T-helper 17 cell (primary cell): Measurements from ENCODE around the gene HDDC3. TPM values are rescaled to one million over a fixed set of nuclear protein-coding genes. Genes with fewer than 3 reads are reported as not detected.
"Not testable (repeated sequence)": the region's sequence is repeated elsewhere in the genome, so short reads cannot be mapped to it uniquely, and the experiment has no call there.

Source experiments
- ATAC-seq: fragments of 150-1000 bp; cut with Tn5 transposase; 2 replicates; pipeline ENCODE4 v1.10.0; 2021; ENCODE audit warnings: mild to moderate bottlenecking, moderate library complexity
- DNase-seq, 3 donors: peaks; one replicate each; pipeline versions ENCODE4 v3.0.0 to v3.0.0-alpha.2; 2020 to 2021
- H3K9me3 ChIP-seq: one replicate; pipeline ENCODE4 v1.7.0; 2013; ENCODE audit warnings: low read length, mild to moderate bottlenecking; ENCODE audit not compliant: control insufficient read depth, poor library complexity, severe bottlenecking
- H3K27ac Mint-ChIP-seq: one replicate; pipeline ENCODE4 v1.8.0; 2022; ENCODE audit warnings: mild to moderate bottlenecking, moderate library complexity, mixed read lengths
- H3K27me3 Mint-ChIP-seq: one replicate; pipeline ENCODE4 v1.8.0; 2022; ENCODE audit warnings: mixed read lengths
- H3K36me3 Mint-ChIP-seq: one replicate; pipeline ENCODE4 v1.8.0; 2022; ENCODE audit warnings: low read depth, mixed read lengths
- H3K4me1 Mint-ChIP-seq: one replicate; pipeline ENCODE4 v1.8.0; 2022; ENCODE audit warnings: mild to moderate bottlenecking, mixed read lengths
- H3K4me3 Mint-ChIP-seq: one replicate; pipeline ENCODE4 v1.8.0; 2022; ENCODE audit warnings: mild to moderate bottlenecking, moderate library complexity, mixed read lengths
- total RNA-seq, 4 donors: library from RNA in 2 of 4; stranded (reverse) in 2 of 4; gene quantifications; one replicate each; pipeline ENCODE4 v1.2.3 and lab custom pipeline; 2022 to 2026

Gene HDDC3
- total RNA-seq, 2 donors from 2014 or later: 11.1 to 12.9 TPM

GRCh38 chr15:90932660-90932991 is 277 bp upstream of the HDDC3 start:
- no peak for ATAC-seq
- peak overlapping the region; percentile 96 for H3K27ac Mint-ChIP-seq
- H3K27me3 Mint-ChIP-seq: no peaks in the 10 kb centered on the region
- peaks cover 34% of the 10 kb centered on the region for H3K4me1 Mint-ChIP-seq
- H3K4me3 Mint-ChIP-seq: peak overlapping the region; percentile 98
- H3K9me3 ChIP-seq: no peaks in the 10 kb centered on the region
- no peak for DNase-seq
- H3K36me3 Mint-ChIP-seq: no peaks in the 10 kb centered on the region

GRCh38 chr15:90931575-90931827 is 848 bp downstream of the HDDC3 start:
- peak overlapping the region; percentile 98 for H3K4me3 Mint-ChIP-seq
- peaks cover 29% of the 10 kb centered on the region for H3K4me1 Mint-ChIP-seq
- H3K9me3 ChIP-seq: no peaks in the 10 kb centered on the region
- DNase-seq: no peak
- H3K27ac Mint-ChIP-seq: peak overlapping the region; percentile 96
- H3K36me3 Mint-ChIP-seq: no peaks in the 10 kb centered on the region
- H3K27me3 Mint-ChIP-seq: no peaks in the 10 kb centered on the region
- no peak for ATAC-seq

DNA sequence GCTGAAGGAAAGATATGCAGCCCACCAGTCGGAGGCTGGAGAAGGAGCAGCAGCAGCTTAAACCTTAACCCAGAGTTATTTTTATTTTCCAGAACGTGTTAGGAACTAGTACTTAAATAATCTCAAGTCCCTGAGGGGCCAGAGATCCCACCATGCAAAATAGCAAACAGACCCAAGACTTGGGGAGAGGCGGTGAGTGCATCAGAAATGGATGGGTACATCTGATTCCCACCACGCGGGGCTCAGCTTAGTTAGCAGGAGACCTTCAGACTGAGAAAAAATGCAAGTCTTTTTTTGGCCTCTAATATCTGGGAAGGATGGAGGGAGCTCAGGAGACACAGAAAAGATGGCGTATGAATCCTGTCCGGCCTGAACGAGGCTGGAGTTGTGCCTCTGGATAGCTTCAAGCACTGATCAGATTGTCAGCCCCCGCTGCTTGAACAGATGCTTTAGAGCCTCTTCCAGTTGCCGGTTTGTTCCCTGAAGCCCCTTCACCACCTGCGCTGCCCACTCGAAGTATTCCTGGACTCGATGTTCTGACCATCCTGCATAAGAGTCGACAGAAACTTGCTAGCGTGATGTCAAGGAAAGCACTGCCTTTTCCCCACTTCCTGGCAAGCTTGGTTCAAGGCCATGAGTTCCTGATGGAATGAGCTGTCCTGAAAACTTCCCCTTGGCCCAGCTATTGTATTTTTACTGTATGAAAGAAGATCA is 1.3 kb downstream of the HDDC3 start:
- Mint-ChIP-seq H3K27me3 (no peaks in the 10 kb centered on the region), H3K4me1 (peaks cover 24% of the 10 kb centered on the region), H3K36me3 (no peaks in the 10 kb centered on the region), H3K4me3 (peak overlapping the region; percentile 98), H3K27ac (peak overlapping the region; percentile 96)
- DNase-seq: no peak
- H3K9me3 ChIP-seq: no peaks in the 10 kb centered on the region
- ATAC-seq: no peak

- ATAC-seq: no peak
- Mint-ChIP-seq H3K4me1 (peaks cover 24% of the 10 kb centered on the region), H3K27me3 (no peaks in the 10 kb centered on the region), H3K36me3 (no peaks in the 10 kb centered on the region), H3K4me3 (peak overlapping the region; percentile 98), H3K27ac (peak overlapping the region; percentile 96)
- no peak for DNase-seq
- H3K9me3 ChIP-seq: no peaks in the 10 kb centered on the region
These were observed 2.9 kb downstream of the HDDC3 start for GRCh38 chr15:90929246-90930019.

DNA sequence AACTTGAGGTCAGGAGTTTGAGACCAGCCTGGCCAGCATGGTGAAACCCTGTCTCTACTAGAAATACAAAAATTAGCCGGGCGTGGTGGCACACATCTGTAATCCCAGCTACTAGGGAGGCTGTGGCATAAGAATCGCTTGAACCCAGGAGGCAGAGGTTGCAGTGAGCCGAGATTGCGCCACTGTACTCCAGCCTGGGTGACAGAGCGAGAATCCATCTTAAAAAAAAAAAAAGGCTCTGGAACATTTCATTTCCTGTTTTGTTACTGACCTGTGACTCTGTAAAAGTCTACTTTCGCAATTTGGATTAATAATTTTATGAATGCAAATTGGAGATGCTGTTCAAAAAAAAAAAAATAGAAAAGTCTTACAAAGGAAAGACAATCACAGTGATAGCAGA is 4.2 kb downstream of the HDDC3 start:
- not testable (repeated sequence) for H3K36me3 Mint-ChIP-seq, H3K27me3 Mint-ChIP-seq, H3K27ac Mint-ChIP-seq, DNase-seq, ATAC-seq, H3K9me3 ChIP-seq, H3K4me3 Mint-ChIP-seq
- peaks cover 20% of the 10 kb centered on the region for H3K4me1 Mint-ChIP-seq

DNA sequence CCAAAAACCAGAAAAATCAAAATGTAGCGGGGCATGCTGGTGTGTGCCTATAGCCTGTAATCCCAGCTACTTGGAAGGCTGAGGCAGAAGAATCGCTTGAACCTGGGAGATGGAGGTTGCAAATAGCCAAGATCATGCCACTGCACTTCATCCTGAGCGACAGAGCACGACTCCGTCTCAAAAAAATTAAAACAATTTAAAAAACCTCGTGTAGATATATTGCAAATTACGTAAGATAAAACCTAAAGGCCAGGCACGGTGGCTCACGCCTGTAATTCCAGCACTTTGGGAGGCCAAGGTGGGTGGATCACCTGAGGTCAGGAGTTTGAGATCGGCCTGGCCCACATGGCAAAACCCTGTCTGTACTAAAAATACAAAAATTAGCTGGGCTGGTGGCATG is 5.6 kb downstream of the HDDC3 start:
- ATAC-seq, DNase-seq, H3K36me3 Mint-ChIP-seq, H3K4me3 Mint-ChIP-seq, H3K27me3 Mint-ChIP-seq, H3K27ac Mint-ChIP-seq, H3K9me3 ChIP-seq: not testable (repeated sequence)
- H3K4me1 Mint-ChIP-seq: peaks cover 16% of the 10 kb centered on the region

DNA sequence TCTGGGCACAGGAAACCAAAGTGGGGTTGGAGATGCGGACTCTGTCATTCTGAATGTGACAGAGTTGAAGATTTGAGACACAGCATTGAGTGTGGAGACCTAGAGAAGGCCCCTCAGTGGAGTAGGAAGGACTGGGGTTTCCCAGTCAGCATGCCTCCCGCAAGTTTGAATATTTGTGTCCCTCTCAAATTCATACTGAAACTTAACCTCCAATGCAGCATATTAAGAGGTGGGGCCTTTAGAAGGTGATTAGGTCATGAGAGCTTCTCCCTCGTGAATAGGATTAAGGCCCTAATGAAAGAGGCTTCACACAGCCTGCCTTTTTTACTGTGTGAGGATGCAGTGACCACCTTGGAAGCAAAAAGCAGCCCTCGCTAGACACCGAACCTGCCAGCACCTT is 8.0 kb downstream of the HDDC3 start:
- H3K4me3 Mint-ChIP-seq: no peak overlapping the region
- peaks cover 5% of the 10 kb centered on the region for H3K4me1 Mint-ChIP-seq
- peak overlapping the region; percentile 9 for H3K27ac Mint-ChIP-seq
- no peaks in the 10 kb centered on the region for H3K27me3 Mint-ChIP-seq
- DNase-seq: no peak
- ATAC-seq: no peak
- no peaks in the 10 kb centered on the region for H3K36me3 Mint-ChIP-seq
- H3K9me3 ChIP-seq: no peaks in the 10 kb centered on the region

DNA sequence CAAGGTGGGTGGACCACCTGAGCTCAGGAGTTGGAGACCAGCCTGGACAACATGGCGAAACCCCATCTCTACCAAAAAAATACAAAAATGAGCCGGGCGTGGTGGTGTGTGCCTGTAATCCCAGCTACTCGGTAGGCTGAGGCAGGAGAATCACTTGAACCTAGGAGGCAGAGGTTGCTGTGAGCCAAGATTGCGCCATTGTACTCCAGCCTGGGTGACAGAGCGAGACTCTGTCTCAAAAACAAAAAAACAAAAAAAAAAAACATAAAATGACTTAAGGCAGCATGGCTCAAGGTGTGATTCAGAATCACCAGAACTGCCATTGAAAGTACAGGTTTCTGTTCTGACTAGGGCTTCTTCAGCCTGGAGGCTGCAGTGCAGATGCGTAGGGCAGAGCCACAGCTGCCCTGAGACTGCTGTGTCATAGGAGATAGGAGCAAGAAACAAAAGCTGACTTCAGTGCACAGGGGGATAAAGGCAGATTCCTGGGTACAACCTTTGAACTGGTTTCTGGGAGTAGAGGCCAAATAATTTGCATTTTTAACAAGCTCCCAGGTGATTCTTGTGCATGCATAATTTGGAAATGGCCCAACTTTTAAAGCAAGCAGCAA is 9.5 kb downstream of the HDDC3 start:
- not testable (repeated sequence) for H3K27ac Mint-ChIP-seq, H3K4me3 Mint-ChIP-seq, DNase-seq, ATAC-seq, H3K4me1 Mint-ChIP-seq, H3K27me3 Mint-ChIP-seq, H3K9me3 ChIP-seq, H3K36me3 Mint-ChIP-seq

DNA sequence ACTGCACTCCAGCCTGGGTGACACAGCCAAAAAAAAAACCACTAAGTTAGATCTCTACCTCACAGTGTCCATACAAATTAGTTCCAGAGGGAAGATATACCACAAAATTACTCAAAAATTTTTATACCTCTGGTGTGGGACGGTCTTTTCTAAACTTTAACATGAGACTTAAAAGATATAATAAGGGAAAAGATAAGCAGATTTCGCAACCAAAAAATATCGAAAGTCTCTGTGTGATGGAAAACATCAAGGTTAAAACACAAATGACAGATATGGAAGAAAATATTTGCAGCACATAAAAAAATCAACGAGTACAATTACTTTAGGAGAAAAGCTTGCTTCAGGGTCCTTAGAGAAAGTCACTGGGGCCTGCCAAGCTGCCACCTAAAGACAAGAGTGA is 10.5 kb downstream of the HDDC3 start:
- DNase-seq (no peak), ATAC-seq (no peak)
- Mint-ChIP-seq H3K27ac (no peak overlapping the region), H3K4me1 (peaks cover 8% of the 10 kb centered on the region), H3K36me3 (peaks cover 3% of the 10 kb centered on the region), H3K27me3 (no peaks in the 10 kb centered on the region), H3K4me3 (no peak overlapping the region)
- H3K9me3 ChIP-seq: no peaks in the 10 kb centered on the region

DNA sequence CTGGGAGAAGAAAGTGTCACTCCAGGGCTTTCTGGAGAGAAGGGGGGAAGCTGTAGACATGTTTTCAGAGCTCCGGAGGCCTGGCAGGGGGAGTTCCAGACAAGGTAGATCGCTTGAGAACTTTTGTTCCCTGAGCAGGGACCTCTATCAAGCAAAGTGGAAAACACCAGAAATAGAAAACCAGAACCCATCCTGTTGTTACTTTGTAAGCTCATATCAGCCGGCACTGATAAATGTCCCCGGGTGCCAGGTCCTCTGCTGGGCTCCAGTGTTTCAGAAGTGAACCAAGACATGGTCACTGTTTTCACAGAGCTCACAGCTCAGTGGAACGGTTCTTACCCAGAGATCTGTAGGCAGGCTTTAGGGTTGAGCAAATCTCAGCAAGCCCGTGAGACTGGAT is 13.5 kb downstream of the HDDC3 start:
- Mint-ChIP-seq H3K4me3 (no peak overlapping the region), H3K27ac (no peak overlapping the region), H3K36me3 (peaks cover 7% of the 10 kb centered on the region), H3K27me3 (no peaks in the 10 kb centered on the region), H3K4me1 (peaks cover 8% of the 10 kb centered on the region)
- DNase-seq (no peak), ATAC-seq (no peak)
- no peaks in the 10 kb centered on the region for H3K9me3 ChIP-seq

DNA sequence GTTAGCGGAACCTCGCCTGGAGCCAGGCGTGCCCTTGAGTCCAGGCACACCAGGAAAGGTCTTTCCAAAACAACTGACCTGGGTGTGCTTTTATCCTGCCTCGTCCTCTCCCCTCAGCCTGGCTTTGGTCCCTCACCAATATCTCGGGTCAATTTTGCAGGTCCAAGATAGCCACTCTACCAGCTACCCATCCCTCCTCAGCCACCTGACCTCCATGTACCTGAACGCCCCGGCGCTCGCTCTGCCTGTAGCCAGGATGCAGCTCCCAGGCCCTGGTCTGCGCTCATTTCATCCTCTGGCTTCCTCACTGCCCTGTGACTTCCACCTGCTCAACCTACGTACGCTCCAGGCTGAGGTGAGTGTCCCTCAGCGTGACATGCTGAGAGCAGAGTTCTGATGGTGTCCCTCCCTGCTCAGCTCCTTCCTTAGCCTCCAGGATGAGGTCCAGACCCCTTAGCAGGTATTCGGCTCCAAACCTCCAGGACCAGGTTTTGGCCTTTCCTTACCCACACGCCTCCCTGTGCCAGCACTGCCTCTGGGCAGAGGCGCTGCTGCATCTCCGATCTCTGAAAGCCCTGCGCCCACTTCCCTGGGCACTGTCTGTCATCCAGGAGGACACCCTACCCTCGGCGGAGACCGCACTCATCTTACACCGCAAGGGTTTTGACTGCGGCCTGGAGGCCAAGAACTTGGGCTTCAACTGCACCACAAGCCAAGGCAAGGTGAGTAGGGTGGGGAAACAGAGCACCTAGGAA is 14.1 kb downstream of the HDDC3 start:
- DNase-seq (no peak), ATAC-seq (no peak)
- Mint-ChIP-seq H3K27ac (no peak overlapping the region), H3K4me3 (no peak overlapping the region), H3K4me1 (peaks cover 9% of the 10 kb centered on the region), H3K36me3 (peaks cover 9% of the 10 kb centered on the region), H3K27me3 (no peaks in the 10 kb centered on the region)
- no peaks in the 10 kb centered on the region for H3K9me3 ChIP-seq

DNA sequence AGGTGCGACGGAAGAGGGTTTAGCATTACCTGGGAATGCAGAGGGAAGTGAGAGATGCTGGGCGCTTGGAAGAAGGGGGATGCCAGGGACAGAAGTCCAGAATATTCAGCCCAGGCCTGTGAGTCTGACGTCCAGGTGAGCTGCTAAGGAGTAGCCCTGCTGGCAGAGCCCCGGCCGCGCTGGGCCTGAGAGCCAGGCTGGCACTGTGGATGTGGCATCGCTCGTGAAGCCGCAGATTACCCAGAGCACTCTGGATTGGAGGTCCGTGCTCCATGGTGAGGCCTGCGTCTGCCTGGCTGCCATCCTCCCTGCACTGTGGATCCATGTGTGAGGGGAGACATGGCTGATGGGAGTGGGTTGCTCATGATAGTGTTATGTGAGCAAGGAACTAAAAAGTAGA is 14.8 kb downstream of the HDDC3 start:
- H3K9me3 ChIP-seq: no peaks in the 10 kb centered on the region
- no peak overlapping the region for H3K27ac Mint-ChIP-seq
- peaks cover 9% of the 10 kb centered on the region for H3K4me1 Mint-ChIP-seq
- peaks cover 9% of the 10 kb centered on the region for H3K36me3 Mint-ChIP-seq
- ATAC-seq (no peak), DNase-seq (no peak)
- H3K4me3 Mint-ChIP-seq: peak overlapping the region; percentile 66
- no peaks in the 10 kb centered on the region for H3K27me3 Mint-ChIP-seq

- no peak for DNase-seq
- no peak overlapping the region for H3K4me3 Mint-ChIP-seq
- ATAC-seq: no peak
- no peaks in the 10 kb centered on the region for H3K9me3 ChIP-seq
- H3K27ac Mint-ChIP-seq: no peak overlapping the region
- peaks cover 9% of the 10 kb centered on the region for H3K36me3 Mint-ChIP-seq
- no peaks in the 10 kb centered on the region for H3K27me3 Mint-ChIP-seq
- H3K4me1 Mint-ChIP-seq: peaks cover 9% of the 10 kb centered on the region
These were observed 15.9 kb downstream of the HDDC3 start for GRCh38 chr15:90916461-90916860.
